OCI-LY3 (cell line): ENCODE data around the gene DIPK1A.

Experiments used
- H2AFZ ChIP-seq: fragments of 200-600, 300-600 bp; shearing (Covaris generic); 2 replicates; pipeline ENCODE4 v1.6.0; 2014; ENCODE audit warnings: antibody characterized with exemption, low read depth, low read length
- H3K27ac ChIP-seq: fragments of 200-600, 300-600 bp; sonication (generic); 2 replicates; pipeline ENCODE4 v1.5.1; 2014; ENCODE audit warnings: mild to moderate bottlenecking, low read length, moderate library complexity, mixed read lengths
- H3K27me3 ChIP-seq: fragments of 200-600, 300-600 bp; sonication (generic); 2 replicates; pipeline ENCODE4 v1.6.1; 2014; ENCODE audit warnings: low read depth, low read length, mixed read lengths
- H3K36me3 ChIP-seq: fragments of 200-600, 300-600 bp; sonication (generic); replicated peaks from 2 replicates; pipeline ENCODE3; 2014; ENCODE audit warnings: low read depth, low read length, mixed read lengths
- H3K4me1 ChIP-seq: fragments of 300-600, 200-600 bp; sonication (generic); 2 replicates; pipeline ENCODE4 v1.6.1; 2014; ENCODE audit warnings: low read length, mixed read lengths
- H3K4me2 ChIP-seq: fragments of 200-600, 300-600 bp; sonication (generic); 2 replicates; pipeline ENCODE4 v1.6.1; 2014; ENCODE audit warnings: low read length, mixed read lengths
- H3K4me3 ChIP-seq: fragments of 300-600, 200-600 bp; sonication (generic); 2 replicates; pipeline ENCODE4 v1.5.1; 2014; ENCODE audit warnings: antibody characterized with exemption, mild to moderate bottlenecking, low read length, moderate library complexity
- H3K79me2 ChIP-seq: fragments of 300-600, 200-600 bp; shearing (Covaris generic); 2 replicates; pipeline ENCODE4 v1.6.1; 2014; ENCODE audit warnings: mild to moderate bottlenecking, low read length, mixed read lengths
- H3K9ac ChIP-seq: fragments of 300-600, 200-600 bp; shearing (Covaris generic); 2 replicates; pipeline ENCODE4 v1.6.0; 2014; ENCODE audit warnings: mild to moderate bottlenecking, low read length, moderate library complexity
- H3K9me3 ChIP-seq: fragments of 200-600, 300-600 bp; shearing (Covaris generic); 2 replicates; pipeline ENCODE4 v1.6.1; 2014; ENCODE audit warnings: low read length, mixed read lengths; ENCODE audit not compliant: insufficient read depth
- H4K20me1 ChIP-seq: fragments of 200-600, 300-600 bp; sonication (generic); 2 replicates; pipeline ENCODE4 v1.6.1; 2016; ENCODE audit warnings: low read length, mixed read lengths; ENCODE audit not compliant: insufficient read depth
- CTCF ChIP-seq: fragments of 200-600, 300-600 bp; sonication (generic); IDR thresholded peaks from 2 replicates; pipeline ENCODE4 v1.5.1; 2014; ENCODE audit warnings: antibody characterized with exemption, low read length, low read depth
- EZH2phosphoT487 ChIP-seq: fragments of 200-600 bp; shearing (Covaris generic); IDR thresholded peaks from 2 replicates; pipeline ENCODE4 v1.6.1; 2018; ENCODE audit warnings: antibody characterized with exemption, mixed run types, low read depth

Gene DIPK1A

DNA sequence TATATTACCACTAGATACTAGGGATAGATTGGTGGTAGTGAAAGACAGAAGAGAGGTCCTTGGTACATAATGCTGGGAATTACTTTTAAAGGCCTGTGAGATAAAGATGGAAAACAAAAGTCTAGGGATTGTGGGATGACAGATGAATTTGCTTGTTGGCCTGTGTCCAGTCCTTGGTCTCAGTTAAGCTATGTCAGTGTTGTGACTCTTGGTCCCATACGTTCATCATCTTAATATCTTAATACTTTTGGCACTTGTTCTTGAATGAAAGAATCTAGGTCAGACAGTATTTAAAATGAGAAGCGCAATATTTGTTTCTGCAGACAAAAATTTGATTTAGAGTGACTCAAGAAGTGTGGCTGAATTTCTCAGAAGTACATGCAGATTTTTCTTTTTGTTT, 121.8 kb downstream of the DIPK1A start:
- no peak overlapping the region for H3K4me3 ChIP-seq
- H3K79me2 ChIP-seq, result peaks cover 68% of the 10 kb centered on the region
- H3K27ac ChIP-seq, result no peak overlapping the region
- peaks cover 81% of the 10 kb centered on the region for H4K20me1 ChIP-seq
- H3K4me2 ChIP-seq, result no peak overlapping the region
- no peaks in the 10 kb centered on the region for H3K9me3 ChIP-seq
- peaks cover 78% of the 10 kb centered on the region for H3K36me3 ChIP-seq
- H2AFZ ChIP-seq, result no peak overlapping the region
- H3K27me3 ChIP-seq, result no peaks in the 10 kb centered on the region
- TF ChIP-seq EZH2phosphoT487, result no peak
- no peak for TF ChIP-seq CTCF
- H3K9ac ChIP-seq, result no peak overlapping the region
- peaks cover 11% of the 10 kb centered on the region for H3K4me1 ChIP-seq

GRCh38 chr1:92838519-92838918, 122.7 kb downstream of the DIPK1A start:
- Histone ChIP-seq H3K27me3 (no peaks in the 10 kb centered on the region), H3K36me3 (peaks cover 76% of the 10 kb centered on the region), H3K27ac (no peak overlapping the region), H3K79me2 (peaks cover 77% of the 10 kb centered on the region), H3K4me1 (peaks cover 20% of the 10 kb centered on the region), H4K20me1 (peaks cover 90% of the 10 kb centered on the region), H3K9me3 (no peaks in the 10 kb centered on the region), H3K9ac (no peak overlapping the region), H3K4me3 (no peak overlapping the region), H2AFZ (no peak overlapping the region), H3K4me2 (no peak overlapping the region)
- TF ChIP-seq EZH2phosphoT487 (no peak), CTCF (no peak)

DNA sequence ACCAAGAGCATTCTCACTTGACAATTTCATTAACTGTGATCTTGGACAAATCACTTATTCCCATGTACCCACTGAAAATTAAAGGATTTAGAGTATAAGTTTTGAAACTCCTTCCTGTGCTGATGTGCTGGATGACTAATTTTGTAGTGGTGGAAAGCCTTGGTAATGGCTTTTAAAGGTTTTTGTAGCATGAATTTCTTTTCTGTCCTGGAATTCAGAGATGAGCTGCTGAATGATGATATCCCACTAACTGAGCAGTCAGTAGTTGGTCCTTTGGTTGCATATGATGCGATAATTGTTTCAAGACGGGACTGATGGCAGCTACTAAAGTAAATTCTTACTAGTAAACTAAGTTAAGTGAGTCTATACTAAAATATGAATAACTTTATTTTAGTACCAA, 124.2 kb downstream of the DIPK1A start:
- Histone ChIP-seq H3K4me2 (no peak overlapping the region), H3K4me1 (peaks cover 24% of the 10 kb centered on the region), H3K9me3 (no peaks in the 10 kb centered on the region), H3K36me3 (peaks cover 76% of the 10 kb centered on the region), H4K20me1 (peaks cover 94% of the 10 kb centered on the region), H3K4me3 (no peak overlapping the region), H2AFZ (no peak overlapping the region), H3K27ac (no peak overlapping the region), H3K9ac (no peak overlapping the region), H3K79me2 (peaks cover 90% of the 10 kb centered on the region), H3K27me3 (no peaks in the 10 kb centered on the region)
- TF ChIP-seq EZH2phosphoT487, result no peak

- Histone ChIP-seq H3K4me1 (peaks cover 28% of the 10 kb centered on the region), H3K4me3 (peak overlapping the region; percentile 84; the same call in 1 of the 2 replicates), H3K36me3 (peaks cover 56% of the 10 kb centered on the region), H3K4me2 (peak overlapping the region; percentile 91), H3K9ac (no peak overlapping the region), H3K9me3 (no peaks in the 10 kb centered on the region), H3K79me2 (peaks cover 78% of the 10 kb centered on the region), H4K20me1 (peaks cover 73% of the 10 kb centered on the region), H3K27me3 (no peaks in the 10 kb centered on the region), H3K27ac (no peak overlapping the region), H2AFZ (no peak overlapping the region)
- TF ChIP-seq EZH2phosphoT487 (no peak), CTCF (no peak)
Measured at GRCh38 chr1:92834617-92835016, 126.6 kb downstream of the DIPK1A start.

GRCh38 chr1:92833840-92834239, 127.4 kb downstream of the DIPK1A start:
- TF ChIP-seq EZH2phosphoT487 (no peak), CTCF (no peak)
- peaks cover 66% of the 10 kb centered on the region for H4K20me1 ChIP-seq
- H3K27me3 ChIP-seq, result no peaks in the 10 kb centered on the region
- H3K4me1 ChIP-seq, result peaks cover 28% of the 10 kb centered on the region
- peaks cover 70% of the 10 kb centered on the region for H3K79me2 ChIP-seq
- H2AFZ ChIP-seq, result no peak overlapping the region
- peaks cover 51% of the 10 kb centered on the region for H3K36me3 ChIP-seq
- H3K4me3 ChIP-seq, result peak overlapping the region; percentile 84
- no peaks in the 10 kb centered on the region for H3K9me3 ChIP-seq
- peak overlapping the region; percentile 98 for H3K9ac ChIP-seq
- peak overlapping the region; percentile 63; the same call in 1 of the 2 replicates for H3K27ac ChIP-seq
- H3K4me2 ChIP-seq, result peak overlapping the region; percentile 91
